ENCODE data around the gene GOLPH3.
"Not testable (repeated sequence)": the region's sequence is repeated elsewhere in the genome, so short reads cannot be mapped to it uniquely, and the experiment has no call there.

GOLPH3 gene

DNA sequence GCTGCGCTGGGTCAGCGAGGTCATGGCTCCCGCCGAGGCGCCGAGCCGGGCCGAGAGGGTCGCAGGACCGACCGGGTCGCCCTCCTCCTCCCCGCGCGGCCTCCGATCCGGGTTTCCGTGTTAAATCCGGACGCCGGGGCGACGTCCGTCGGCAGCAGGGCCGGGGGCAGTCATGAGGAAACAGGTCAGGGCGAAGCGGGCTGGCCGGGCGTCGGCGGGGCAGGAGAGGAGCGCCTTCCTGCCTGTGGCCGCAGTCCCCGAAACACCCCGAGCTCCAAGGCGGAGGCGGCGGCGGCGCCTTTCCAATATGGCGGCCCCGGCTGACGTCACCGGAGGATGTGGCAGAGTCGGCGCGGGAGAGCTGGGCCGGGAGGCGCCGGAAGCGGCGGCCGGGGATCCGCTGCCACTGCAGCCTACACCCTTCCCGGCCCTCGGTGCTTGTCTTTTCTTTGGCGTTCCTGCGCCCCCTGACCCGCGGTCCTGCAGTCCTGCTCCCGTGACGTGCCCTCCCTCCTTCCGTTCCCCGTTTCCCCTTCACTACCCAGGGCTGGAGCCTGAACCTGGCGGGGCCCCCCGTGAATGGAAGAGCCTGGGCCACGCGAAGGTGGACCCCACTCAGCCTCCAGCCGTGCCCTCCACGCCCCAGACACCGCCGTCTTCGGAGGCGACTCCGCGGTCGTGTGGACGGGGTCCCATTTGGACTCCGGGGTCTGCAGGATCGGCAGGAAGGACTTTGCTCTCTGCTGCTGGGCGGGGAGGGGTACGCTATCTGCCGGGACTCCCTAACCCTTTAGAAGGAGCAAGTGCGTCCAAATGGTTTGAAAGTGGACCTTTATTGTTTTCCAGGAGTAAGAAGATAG is at the start of gene GOLPH3:
Gene GOLPH3 (minus strand): TSS at position 309 of the 860 bp plus-strand sequence. CDS start 285 bp downstream, at position 24.
- DNase-seq (ENCODE audit: low read depth in 2 of 2), result peak; percentile 81 to 82

DNA sequence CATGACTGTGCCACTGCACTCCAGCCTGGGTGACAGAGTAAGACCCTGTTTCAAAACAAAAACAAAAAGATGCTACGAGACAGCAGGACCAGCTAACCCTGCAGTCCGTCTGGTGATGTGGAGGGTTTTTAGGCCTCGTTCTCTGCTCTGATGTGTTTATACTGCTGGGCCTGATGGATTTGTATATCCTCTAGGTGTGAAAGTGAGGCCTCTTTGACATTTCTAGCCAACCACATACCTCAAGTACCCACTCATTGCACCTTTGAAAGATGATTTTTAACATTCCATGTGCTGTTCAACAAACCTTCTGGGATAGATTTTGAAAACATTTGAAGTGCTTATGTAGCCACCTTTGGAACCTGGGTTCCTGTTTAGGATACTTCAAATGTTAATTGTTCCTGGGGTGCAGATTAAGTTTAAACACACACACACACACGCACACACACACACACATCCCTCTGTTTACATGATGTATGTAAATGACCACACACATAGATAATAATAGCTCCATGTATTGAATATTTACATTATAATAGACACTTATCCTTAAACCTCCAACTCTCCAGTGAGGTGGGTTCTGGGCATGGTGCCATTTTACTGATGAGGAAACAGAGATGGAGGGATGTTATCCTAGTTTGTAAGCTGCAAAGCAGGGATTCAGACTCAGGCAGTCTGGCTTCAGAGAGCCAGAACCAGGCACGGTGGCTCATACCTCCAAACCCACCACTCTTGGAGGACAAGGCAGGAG is 48.8 kb upstream of the GOLPH3 start:
- DNase-seq (ENCODE audit: low read depth in 2 of 2), result no peak

DNA sequence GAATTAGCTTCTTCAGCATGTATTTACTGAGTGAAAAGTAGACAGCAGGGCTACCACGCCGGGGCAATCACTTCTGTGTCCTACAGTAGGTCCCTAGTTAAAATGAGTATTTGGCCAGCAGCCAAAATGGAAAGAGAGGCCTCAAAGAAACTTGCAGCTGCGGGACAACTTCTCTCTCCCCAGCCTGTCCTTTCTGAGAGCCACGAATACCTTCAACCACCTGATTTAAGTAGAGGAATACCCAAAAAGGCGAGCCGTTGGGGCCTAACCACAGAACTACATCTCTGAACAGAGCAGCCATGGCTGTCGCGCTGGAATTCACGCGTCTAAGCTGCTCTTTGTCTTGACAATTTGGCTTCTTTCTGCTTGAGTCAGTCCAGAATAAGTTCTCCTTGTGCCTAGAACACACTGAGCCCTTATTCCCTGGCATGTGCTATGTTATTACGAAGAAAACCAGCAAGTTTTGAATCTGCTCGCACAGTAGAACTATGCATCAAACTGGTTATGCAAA is 43.8 kb upstream of the GOLPH3 start:
- DNase-seq (ENCODE audit: low read depth in 2 of 2), result no peak

DNA sequence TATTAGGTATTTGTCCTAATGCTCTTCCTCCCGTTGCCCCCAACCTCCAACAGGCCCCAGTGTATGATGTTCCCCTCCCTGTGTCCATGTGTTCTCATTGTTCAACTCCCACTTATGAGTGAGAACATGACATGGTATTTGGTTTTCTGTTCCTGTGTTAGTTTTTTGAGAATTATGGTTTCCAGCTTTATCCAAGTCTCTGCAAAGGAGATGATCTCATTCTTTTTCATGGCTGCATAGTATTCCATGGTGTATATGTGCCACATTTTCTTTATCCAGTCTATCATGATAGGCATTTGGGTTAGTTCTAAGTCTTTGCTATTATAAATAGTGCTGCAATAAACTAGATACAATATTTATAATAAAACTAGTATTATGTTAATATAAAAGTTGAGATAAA is 40.2 kb upstream of the GOLPH3 start:
- DNase-seq (ENCODE audit: low read depth in 2 of 2), result not testable (repeated sequence)

DNA sequence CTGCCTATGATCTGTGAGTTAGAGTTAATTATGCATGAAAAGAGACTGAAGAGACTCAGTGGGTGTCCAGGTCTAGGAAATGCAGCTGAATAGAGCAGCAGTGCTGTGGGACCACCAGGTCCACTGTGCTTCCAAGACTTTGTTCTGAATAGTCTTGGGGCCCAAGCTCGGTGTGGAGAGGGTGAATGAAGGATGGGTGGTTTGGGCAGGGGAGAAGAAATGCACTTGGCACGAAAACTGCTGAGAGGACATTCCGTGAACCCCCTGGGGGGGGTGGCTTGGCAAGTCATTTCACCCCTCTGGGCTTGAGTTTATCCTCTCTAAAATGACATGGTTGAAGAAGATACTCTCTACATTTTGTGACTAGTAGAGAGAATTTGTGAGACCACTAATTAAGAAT is 36.0 kb upstream of the GOLPH3 start:
- DNase-seq (ENCODE audit: low read depth in 2 of 2), result no peak

DNA sequence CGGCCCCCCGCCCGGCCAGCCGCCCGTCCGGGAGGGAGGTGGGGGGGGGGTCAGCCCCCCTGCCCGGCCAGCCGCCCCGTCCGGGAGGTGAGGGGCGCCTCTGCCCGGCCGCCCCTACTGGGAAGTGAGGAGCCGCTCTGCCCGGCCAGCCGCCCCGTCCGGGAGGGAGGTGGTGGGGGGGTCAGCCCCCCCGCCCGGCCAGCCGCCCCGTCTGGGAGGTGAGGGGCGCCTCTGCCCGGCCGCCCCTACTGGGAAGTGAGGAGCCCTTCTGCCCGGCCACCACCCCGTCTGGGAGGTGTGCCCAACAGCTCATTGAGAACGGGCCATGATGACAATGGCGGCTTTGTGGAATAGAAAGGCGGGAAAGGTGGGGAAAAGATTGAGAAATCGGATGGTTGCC is 34.7 kb upstream of the GOLPH3 start:
- not testable (repeated sequence) for DNase-seq (ENCODE audit: low read depth in 2 of 2)

DNA sequence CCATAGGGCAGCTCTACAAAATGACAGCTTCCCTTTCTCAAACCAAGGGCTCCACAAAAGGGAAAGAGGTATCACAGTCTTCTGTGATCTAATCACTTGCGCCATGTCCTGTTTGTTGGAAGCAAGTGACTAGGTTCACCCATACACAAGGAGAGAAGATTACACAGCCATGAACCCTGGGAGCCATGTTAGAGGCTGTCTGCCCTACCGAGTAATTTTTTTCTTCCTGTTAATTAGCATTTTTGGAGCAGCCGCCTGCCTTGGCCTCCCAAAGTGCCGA is 33.2 kb upstream of the GOLPH3 start:
- no peak for DNase-seq (ENCODE audit: low read depth in 2 of 2)

DNA sequence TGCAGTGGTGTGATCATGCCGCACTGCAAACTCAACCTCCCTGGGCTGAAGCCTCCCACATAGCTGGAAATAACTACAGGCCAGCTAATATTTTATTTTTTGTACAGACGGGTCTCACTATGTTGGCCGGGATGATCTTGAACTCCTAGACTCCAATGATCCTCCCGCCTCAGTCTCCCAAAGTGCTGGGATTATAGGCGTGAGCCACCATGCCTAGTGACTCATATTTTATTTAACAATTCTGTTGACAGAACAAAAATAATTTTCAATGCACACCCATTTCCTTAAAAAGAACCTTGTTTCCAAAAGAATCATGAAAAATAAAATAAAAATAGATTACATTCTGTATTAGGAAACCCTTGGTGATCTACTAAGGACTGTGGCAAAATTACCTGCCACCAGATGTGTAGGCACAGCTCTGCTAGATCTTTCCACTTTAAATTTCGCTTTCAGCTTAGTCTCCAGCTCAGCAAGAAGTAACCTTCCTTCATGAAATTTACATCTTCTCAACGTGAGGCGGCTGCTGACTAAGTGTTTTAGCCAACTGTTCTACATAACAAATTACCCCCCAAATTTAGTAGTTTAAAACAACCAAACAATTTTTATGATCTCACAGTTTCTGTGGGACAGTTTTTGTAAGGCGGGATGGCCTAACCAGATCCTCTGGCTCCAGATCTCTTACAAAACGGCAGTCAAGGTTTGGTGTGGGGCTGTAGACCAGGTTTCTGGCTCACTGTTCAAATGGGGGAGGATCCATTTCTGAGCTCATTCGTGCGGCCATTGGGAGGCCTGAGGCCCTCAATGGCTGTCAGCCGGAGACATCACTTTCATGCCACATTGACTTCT is 32.6 kb upstream of the GOLPH3 start:
- no peak for DNase-seq (ENCODE audit: low read depth in 2 of 2)

DNA sequence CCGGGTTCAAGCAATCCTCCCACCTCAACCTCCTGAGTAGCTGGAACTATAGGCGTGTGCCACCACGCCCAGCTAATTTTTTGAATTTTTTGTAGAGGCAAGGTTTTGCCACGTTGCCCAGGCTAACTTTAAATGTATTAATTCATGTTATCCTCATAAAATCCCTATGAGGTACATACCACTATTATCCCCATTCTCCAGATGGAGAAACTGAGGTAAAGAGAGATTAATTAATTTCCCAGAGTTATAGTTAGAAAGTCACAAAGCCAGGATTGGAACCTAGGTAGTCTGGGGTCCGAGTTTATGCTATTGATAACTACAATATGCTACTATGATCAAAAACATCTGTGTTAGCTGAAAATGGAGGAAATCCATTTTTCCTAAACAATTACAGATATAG is 31.9 kb upstream of the GOLPH3 start:
- DNase-seq (ENCODE audit: low read depth in 2 of 2), result no peak

DNA sequence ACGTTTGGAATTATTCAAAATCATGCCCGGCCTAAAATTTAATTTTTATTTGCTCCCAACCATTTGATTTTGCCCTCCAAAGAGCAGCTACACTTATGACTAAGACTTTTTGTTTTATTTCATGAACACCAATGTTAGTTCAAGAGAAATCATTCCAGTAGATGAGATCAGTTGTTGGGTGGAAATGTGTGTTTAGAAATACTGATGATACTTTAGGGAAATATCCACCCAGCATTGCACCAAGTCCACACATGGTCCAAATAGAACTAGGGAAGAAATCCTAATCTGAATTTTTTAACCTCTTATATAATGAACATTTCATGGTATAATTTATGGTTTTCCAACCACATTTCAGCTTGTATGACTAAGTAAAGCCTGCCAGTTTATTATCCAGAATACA is 28.3 kb upstream of the GOLPH3 start:
- no peak for DNase-seq (ENCODE audit: low read depth in 2 of 2)

DNA sequence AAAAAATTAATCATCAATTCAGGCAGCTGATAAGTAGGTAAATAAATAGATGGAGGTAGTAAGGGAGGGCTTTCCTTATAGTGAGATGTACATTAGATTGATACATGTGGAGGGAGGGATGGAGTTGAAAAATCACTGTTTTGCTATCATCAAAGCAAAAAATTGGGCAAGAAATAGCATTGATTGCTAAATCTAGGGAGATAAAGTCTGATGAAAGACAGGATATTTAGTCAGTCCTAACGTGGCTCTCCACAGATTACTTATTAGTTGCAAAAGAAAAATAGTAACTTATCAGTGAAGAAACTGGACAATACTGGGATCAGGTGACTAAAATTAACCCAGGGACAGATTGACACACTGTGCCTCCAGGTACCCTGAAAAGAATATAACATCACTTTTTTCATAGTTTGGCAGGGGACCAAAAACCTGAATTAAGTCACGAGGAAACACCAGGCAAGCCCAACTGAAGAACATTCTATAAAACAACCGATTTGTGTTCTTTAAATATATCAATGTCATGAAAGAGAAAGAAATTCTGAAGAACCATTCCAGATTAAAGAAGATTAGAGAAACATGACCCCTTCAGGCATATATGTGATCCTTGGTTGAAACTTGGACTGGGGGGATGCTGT is 27.1 kb upstream of the GOLPH3 start:
- DNase-seq (ENCODE audit: low read depth in 2 of 2), result no peak

DNA sequence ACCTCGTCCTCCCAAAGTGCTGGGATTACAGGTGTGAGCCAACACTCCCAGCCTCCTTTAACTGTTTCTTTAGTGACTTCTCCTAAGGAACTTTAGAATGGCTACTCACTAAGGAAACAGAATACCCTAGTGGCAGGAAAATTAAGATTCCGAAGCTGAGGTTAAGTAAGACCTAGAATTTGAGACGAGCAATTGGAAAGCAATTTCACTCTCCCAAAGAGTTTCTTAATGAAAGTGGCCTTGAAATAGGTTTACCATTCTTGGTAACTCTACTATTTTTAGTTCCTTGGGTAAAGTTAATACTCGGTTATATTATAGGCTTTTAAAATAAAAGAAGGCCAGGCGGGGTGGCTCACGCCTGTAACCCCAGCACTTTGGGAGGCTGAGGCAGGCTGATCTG is 22.9 kb upstream of the GOLPH3 start:
- no peak for DNase-seq (ENCODE audit: low read depth in 2 of 2)

DNA sequence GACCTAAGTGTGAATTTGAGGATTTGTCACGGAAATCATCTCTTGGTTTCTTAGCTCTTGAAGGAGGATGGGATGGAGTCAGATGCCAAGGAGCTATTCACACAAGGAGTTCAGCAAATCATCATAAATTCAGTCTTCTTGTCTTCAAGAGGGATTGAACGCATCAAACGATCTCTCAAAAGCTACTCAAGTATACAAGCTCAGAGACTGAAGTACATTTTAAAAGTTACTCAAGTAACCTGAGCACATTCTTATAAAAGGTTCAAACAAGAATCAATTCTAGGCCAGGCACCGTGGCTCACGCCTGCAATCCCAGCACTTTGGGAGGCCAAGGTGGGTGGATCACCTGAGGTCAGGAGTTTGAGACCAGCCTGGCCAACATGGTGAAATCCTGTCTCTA is 21.1 kb upstream of the GOLPH3 start:
- DNase-seq (ENCODE audit: low read depth in 2 of 2), result no peak

DNA sequence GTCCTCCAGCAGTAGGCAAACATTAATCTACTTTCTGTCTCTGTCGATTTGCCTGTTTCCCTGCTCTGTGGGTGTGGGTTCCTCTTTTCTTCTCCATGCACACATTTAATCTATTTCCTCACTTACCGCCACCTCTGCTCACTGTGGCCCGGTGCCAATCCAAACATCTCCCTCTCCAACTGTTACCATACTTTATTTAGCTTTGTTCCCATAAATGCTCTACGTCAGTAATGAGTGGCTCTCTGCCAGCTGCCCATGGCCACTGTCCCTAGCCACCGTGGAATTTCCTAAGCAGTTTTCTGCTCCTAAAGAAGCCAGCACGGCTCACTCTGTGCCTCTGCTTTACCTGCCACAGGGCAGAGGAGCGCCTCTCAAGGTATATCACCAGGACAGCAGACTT is 19.5 kb upstream of the GOLPH3 start:
- DNase-seq (ENCODE audit: low read depth in 2 of 2), result no peak

DNA sequence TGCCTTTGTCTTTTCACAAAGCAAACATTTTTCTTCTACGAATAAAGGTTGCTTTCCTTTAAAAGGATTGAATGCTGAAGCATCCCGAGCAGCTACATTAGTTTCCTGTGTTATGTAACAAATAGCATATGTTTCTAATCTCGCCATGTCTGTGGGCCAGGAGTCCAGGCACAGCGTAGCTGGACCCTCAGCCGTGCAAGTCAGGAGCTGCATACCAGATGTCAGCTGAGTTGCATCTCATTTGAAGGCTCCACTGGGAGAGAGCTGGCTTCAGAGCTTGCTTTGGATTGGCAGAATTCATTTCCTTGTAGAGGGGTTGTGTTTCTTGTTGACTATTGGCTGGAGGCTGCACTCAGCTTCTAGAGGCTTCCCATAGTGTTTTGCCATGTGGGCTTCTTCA is 16.0 kb upstream of the GOLPH3 start:
- no peak for DNase-seq (ENCODE audit: low read depth in 2 of 2)

DNA sequence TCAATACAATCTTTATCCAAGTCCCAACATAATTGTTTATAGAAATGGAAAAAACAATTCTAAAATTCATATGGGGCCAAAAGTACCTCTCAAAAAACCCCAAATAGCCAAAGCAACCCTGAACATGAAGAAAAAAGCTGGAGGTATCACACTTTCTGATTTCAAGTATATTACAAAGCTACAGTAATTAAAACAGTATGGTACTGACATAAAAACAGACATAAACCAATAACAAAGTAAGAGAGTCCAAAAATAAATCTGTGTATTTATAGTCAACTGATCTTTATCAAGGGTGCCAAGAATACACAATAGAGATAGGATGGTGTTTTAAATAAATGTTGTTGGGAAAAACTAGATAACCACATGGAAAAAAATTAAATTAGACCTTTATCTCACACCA is 13.6 kb upstream of the GOLPH3 start:
- DNase-seq (ENCODE audit: low read depth in 2 of 2), result no peak

DNA sequence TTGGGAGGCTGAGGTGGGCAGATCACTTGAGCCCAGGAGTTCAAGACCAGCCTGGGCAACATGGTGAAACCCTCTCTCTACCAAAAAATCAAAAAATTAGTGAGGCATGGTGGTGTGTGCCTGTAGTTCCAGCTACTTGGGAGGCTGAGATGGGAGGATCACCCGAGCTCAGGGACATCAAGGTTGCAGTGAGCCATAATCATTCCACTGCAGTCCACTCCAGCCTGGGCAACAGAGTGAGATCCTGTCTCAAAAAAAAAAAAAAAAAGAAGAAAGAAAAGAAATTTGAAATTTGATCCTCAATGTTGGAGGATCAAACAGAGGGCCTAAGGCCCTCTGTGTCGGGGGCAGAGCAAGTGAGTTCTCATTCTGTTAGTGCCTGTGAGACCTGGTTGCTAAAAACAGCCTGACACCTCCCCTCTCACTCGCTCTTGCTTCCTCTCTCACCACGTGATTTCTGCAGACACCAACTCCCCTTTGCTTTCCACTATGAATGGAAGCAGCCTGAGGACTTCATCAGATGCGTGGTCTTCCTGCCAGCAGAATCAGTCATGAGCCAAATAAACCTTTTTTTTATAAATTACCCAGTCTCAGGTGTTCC is 8.4 kb upstream of the GOLPH3 start:
- no peak for DNase-seq (ENCODE audit: low read depth in 2 of 2)

DNA sequence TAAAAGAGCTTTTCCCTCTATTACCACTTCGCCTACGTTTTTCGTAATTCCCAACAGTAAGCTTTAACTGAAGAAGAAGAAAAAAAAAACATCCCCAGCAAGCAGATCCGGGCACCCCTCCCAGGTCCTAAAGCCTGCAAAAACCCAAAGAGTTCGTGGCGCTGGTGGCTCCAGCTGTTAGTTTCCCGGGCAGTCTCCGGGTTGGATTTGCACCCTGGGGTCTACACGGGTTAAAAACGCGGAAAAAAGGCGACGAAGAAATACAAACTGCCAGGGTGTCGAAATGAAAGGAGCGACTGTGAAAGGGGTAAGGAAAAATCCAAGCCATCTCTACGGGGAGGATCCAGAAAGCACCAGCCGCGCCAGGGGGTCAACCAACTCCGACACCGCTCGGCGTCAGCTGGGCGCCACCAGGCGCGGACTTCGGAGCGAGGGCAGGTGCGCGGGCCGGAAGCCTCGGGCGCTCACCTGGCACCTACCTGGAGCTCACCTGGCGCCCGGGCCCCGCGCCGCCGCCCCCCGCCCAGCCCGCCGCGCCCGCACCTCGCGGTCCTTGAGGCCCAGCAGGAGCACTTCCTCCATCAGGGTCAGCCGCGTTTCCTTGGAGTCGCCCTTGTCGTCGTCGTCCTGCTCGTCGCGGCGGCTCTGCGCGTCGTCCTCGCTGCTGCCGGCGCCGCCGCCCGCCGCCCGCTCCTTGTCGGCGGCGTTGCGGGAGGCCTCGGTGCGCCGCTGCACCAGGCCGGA is 680 bp downstream of the GOLPH3 start:
- DNase-seq (ENCODE audit: low read depth in 2 of 2), result no peak

DNA sequence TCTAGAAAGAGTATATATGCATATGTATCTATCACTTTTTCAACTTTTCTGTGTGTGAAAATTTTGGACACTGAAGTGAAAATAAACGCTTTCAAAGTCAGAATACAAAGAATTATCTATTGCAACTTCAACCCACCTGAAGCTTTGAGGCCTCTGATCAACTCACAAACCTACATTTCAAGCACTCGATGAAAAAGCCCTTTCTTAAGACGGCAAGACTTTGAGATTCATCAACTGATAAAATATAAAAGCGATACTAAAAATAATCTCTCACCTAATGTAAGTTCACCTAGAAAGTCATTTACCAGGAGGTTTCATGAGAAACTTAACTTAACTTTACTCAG is 1.2 kb downstream of the GOLPH3 start:
- DNase-seq (ENCODE audit: low read depth in 2 of 2), result no peak

DNA sequence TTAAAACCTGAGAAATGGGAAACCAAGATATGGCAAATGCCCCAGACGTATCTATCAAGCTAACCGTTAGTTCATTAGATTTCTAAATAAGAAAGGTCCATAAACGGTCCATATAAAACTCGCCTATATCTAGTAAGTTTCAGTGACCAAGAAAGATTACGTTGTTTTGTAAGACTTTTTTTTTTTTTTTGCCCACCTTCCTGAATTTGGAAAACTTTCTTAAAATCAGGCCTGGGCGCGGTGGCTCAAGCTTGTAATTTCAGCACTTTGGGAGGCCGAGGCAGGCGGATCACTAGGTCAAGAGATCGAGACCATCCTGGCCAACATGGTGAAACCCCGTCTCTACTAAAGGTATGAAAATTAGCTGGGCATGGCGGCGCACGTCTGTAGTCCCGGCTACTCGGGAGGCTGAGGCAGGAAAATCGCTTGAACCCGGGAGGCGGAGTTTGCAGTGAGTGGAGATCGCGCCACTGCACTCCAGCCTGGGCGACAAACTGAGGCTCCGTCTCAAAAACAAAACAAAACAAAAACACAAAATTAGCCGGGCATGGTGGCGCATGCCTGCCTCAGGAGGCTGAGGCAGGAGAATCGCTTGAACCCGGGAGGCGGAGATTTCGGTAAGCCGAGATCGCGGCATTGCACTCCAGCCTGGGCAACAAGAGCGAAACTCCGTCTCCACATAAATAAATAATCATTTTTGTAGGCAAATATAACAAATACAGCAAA is 1.8 kb downstream of the GOLPH3 start:
- DNase-seq (ENCODE audit: low read depth in 2 of 2), result not testable (repeated sequence)

Measured in activated CD8-positive, alpha-beta memory T cell treated with anti-CD3 and anti-CD28 coated beads for 4 hours (primary cell).